GM04504 (cell line): ENCODE data around the gene OTUD7B.
A peak's percentile ranks its signal among the peaks of the same experiment; 100 is the strongest.
"Not testable (repeated sequence)": the region's sequence is repeated elsewhere in the genome, so short reads cannot be mapped to it uniquely, and the experiment has no call there.

Experiments
- DNase-seq: peaks from one replicate; pipeline ENCODE4 v3.0.0-alpha.2; 2012; ENCODE audit warnings: low read depth

Gene OTUD7B

GRCh38 chr1:150002217-150002616 is 8.3 kb downstream of the OTUD7B start:
- no peak for DNase-seq

DNA sequence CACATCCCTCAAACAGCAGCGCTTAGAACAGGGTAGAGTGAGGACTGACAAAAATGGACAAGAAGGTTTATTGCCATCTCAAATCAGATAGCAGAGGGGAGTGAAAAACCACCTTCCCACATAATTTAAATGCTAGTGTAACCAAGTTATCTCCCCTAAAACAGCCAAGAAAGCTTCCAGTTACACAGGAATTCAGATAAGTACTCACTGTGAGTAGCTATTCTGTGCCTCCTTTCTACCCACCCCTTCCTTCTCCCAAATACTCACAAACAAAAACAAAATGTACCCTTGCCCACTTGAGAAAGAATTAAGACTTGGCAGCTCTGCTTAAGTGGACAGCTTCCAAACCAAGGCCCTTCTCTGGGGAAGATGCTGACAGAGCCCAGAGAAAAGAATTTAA is 9.1 kb downstream of the OTUD7B start:
- DNase-seq, result no peak

DNA sequence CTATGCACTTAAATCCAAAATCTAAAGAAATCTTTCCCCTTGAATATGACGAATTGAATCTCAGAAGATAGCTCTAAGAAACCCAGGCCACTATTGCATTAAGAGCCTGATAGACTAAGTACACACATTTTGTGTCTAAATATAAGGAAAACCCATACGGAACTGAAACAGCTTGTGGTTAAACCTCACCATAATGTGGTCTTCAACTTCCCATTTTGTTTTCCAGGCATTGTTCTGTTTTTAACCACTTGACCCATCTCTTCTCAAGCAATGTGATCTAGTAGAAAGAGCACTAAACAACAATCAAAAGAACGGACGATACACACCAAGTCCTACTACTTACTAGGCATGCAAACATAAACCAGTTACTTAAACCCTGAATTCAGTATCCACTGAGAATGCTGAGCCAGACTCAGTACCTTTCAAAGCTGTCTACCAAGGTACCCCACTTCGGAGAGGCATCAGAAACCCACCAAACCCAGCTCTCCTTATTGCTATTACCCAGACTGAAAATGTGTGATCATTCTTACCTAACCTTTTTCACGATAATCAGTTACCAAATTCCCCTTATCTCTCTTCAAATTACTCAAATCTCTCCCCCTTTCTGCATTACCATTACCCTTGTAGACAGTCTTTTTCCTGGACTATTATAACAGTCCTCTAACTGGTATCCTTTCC is 12.8 kb downstream of the OTUD7B start:
- DNase-seq, result no peak

GRCh38 chr1:149995927-149996326 is 14.6 kb downstream of the OTUD7B start:
- no peak for DNase-seq

GRCh38 chr1:149993764-149994163 is 16.8 kb downstream of the OTUD7B start:
- DNase-seq, result no peak

DNA sequence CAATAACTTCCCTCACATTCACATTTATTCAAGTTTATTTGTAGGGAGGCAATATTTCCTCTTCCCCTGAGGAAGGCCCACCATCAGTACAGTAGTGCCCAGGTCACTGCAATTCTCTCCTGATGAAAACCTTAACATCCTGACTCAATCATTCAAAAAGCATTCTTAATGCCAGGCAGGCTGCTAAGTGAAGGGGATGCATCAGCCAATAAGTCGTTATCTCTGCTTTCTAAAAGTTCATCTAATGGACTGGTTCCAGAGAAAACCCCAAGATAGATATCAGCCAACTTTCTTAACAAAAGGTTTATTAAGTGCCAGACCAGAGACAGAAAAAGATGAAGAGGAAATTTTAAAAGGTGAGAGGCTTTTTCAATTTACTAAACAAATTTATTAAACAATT is 17.3 kb downstream of the OTUD7B start:
- no peak for DNase-seq

GRCh38 chr1:149987297-149987595 is 23.3 kb downstream of the OTUD7B start:
- DNase-seq, result no peak

- peak; percentile 88 for DNase-seq
These were observed 23.8 kb downstream of the OTUD7B start for GRCh38 chr1:149986486-149987296.

DNA sequence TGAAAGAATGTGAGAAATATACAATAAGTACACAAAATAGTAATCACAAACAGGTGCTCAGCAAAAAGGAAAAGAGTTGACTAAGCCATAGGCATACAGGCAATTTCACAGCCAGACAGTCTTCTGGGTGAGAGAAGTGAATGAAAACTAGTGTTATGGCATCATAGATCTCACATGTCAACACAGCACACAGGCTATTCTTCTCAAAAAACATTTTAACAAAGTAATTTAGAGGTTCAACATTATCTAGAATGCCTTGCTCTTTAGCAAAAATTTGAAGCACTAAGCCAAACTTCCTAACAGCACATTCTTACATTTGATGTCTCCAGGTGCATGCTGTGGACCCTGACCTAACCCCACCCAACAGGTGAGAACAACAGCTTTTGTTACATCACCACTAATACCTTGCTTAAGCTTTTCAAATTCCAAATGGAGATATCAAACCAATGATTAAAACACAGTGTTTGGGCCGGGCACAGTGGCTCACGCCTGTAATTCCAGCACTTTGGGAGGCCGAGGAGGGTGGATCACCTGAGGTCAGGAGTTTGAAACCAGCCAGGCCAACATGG is 30.5 kb downstream of the OTUD7B start:
- DNase-seq, result no peak

GRCh38 chr1:149979245-149979971 is 31.1 kb downstream of the OTUD7B start:
- no peak for DNase-seq

GRCh38 chr1:149978547-149979023 is 31.9 kb downstream of the OTUD7B start:
- DNase-seq, result no peak

GRCh38 chr1:149977345-149977744 is 33.2 kb downstream of the OTUD7B start:
- DNase-seq, result no peak

- DNase-seq, result no peak
These were observed 38.0 kb downstream of the OTUD7B start for GRCh38 chr1:149972547-149972946.

DNA sequence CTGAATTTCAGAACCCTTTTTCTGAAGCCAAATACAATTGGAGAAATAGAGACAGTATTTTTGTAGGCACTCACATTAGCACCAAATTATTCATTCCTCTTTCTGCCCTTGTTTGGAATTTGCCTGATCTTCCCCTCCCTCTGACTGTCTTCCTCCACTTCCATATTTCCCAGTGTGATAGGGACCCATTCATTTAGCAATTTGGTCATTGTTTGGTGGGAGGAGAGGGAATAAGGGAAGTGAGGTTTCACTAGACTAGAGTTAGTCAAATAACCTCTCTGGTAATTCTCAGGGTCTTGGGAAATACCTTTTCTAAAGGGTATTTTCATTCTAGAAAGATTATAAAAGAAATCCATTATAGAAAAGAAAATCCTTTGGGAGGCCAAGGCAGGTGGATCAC is 42.9 kb downstream of the OTUD7B start:
- DNase-seq, result no peak

DNA sequence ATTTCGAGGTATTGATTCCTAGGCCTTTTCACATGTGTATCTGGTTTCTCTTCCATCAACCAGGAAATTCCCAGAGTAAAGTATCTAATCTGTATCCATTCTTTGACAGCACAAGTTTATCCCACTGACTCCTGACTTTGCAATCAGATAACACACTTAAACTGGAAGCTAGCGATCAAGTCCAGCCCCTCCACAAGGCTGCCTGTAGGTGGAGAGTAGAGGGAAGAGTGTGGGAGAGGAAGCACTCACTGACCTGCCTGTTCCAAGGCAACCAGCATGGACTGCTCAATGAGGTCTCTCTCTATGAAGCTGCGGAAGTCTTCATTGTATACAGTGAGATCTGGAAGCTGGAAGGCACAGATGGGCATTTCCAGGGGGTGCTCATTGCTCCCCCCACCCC is 43.5 kb downstream of the OTUD7B start:
- no peak for DNase-seq

DNA sequence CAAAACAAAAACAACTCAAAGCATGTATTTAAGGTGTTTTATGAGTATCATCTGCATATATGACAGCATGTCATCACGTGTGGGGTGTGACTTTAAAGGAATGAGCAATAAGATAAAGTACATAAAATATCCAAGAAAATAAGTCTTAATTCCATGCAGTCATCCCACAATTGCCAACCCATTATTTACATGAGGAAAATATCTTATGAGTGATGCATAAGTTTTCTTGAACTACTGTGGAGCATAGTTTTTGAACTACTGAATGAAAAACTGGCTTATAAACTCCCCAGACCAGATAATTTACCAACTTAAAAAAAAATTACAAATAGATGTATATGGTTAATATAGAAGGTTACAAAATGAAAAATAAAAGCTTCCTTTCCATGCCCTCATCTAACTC is 44.1 kb downstream of the OTUD7B start:
- no peak for DNase-seq

DNA sequence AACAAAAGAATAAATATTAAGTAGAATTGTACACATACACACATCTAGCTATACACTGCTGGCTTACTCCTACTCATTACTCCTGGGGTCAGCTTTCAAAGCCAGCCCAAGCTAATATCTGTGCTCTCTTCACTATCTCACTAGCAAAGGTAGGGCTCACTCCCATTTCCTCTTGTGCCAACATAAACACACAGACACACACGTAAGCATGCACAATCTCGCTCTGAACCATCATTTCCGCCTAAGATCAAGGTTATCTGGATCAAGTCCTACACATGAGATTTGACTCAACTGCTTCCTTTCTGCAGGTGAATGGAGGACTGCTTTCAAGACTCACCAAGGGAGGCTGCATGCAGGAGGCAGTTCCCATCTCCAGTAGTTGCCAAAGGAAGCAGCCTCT is 45.1 kb downstream of the OTUD7B start:
- DNase-seq, result no peak

DNA sequence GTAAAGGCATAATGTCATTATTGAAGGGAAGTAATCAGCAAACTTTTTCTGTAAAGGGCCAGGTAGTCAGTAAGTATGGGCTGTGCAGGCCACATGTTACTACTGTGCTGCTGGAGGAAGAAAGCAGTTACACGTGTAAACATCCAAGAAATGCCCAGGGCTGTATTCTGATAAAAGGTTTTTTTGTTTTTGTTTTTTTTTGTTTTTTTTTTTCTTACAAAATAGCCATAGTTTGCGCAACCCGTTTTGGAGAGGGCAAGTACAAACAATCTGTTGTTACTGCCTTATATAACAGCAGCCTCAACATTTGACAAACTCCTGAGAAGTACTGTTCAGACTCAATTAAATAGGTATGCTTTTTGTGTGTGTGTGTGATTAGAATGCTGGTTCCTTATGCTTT is 47.2 kb downstream of the OTUD7B start:
- DNase-seq, result no peak

DNA sequence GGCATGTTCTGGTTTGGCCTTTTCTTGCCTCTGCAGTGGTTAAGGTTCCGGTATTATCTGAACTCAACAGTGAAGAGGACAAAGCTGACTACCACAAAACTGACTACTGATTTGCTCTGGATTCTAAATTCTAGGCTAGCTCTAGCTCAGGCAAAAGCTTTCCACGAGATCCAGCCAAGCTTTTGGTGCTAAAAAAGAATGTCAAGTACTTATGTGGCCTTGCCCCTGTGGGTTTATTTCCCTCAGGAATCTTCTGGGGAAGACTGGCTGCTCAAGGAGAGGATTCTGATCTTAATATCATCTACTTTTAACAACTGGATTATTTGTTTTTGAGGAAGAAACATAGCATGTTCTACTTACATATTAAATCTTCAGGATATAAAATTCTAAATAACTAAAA is 47.8 kb downstream of the OTUD7B start:
- DNase-seq, result no peak

DNA sequence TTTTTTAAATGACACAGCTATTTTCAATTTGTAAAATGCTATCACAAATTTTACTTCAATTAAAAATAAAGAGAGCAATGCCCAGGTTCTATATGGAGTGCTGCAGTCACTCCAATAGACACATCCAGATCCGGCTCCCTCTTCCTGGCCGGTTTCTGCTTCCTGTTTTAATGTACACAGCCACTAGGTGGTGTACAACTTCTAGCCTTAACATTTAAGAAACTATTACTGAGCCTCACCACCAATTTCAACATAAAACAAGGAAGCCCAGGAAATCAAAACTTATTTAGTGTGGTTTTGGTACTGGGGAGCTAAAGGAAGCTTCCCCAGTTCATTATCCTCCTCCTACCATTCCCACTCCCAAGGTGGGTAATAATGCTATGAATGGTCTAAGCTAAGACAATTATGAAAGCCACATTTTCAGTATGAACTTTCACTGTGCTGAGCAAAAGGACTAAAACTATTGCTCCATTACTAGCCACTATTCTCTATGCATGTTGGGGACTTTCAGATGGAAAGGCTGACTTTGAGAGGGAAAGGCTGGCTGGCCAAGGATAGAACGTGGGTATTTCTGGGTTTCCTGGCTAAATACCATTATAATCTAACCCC is 48.4 kb downstream of the OTUD7B start:
- DNase-seq, result peak; percentile 58

GRCh38 chr1:149957548-149957947 is 53.0 kb downstream of the OTUD7B start:
- DNase-seq, result not testable (repeated sequence)

DNA sequence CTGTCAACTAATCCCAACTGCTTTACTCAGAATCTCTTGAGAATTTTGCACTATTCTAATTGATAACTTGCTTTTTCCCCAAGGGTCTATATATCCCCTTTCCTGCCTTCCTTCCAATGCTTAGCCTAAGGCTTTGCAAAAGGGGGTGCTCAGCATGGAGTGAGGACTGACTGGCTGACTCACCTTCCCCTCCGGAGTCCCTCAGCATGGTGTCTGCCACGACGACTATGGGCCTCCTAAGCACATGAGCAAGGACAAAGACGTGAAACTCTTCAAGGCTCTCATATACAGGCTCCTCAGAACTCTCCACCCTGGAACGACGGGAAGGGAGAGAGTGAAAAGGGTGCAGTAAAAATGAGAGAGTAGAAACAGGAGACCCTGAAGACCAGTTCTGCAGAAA is 60.6 kb downstream of the OTUD7B start:
- no peak for DNase-seq
